Suprapubic skin (tissue), 4 donors: Measurements from ENCODE around the gene FRMD3. TPM values are rescaled to one million over a fixed set of nuclear protein-coding genes. Genes with fewer than 3 reads are reported as not detected.

ENCODE experiments used
- DNase-seq, 2 donors: peaks; one replicate each; pipeline ENCODE4 v3.0.0-alpha.2; 2019; ENCODE audit warnings: low spot score in 2 of 2
- H3K27ac ChIP-seq: fragments of 200-600 bp; sonication (generic); one replicate; pipeline ENCODE4 v1.5.1; 2019
- H3K27me3 ChIP-seq: fragments of 200-600 bp; sonication (generic); one replicate; pipeline ENCODE4 v1.5.1; 2019
- H3K36me3 ChIP-seq: fragments of 200-600 bp; sonication (generic); one replicate; pipeline ENCODE4 v1.5.1; 2019
- H3K4me1 ChIP-seq: fragments of 200-600 bp; sonication (generic); one replicate; pipeline ENCODE4 v1.5.1; 2019
- H3K4me3 ChIP-seq: fragments of 200-600 bp; sonication (generic); one replicate; pipeline ENCODE4 v1.5.1; 2019; ENCODE audit warnings: mild to moderate bottlenecking
- H3K9me3 ChIP-seq: fragments of 200-600 bp; sonication (generic); one replicate; pipeline ENCODE4 v1.5.1; 2019
- EP300 ChIP-seq: sonication (generic); formaldehyde crosslinking; IDR thresholded peaks from one replicate; pipeline ENCODE4 v1.6.1; 2017; ENCODE audit warnings: antibody characterized with exemption
- POLR2A ChIP-seq, 2 donors: fragments of 450-650 bp; IDR thresholded peaks; one replicate each; pipeline ENCODE4 v1.6.1; 2017; ENCODE audit warnings: antibody characterized with exemption in 2 of 2, mild to moderate bottlenecking in 2 of 2, moderate library complexity in 2 of 2
- POLR2AphosphoS5 ChIP-seq, 3 donors: sonication (generic); formaldehyde crosslinking; IDR thresholded peaks; one replicate each; pipeline ENCODE4 v1.6.1; 2017; ENCODE audit warnings: antibody characterized with exemption in 3 of 3
- WGBS: methylation state at CpG from one replicate; pipeline ENCODE4 v1.1.5; 2018; 5-methylcytosine and 5-hydroxymethylcytosine counted together
- total RNA-seq, 4 donors: library from RNA; depleted of rRNA; stranded (reverse); fragments of >200 nt; gene quantifications; one replicate each; pipeline ENCODE4 v1.1.0, GENCODE V29; 2016
- TF ChIP-seq, protein P1 (sequence below), 2 donors: fragments of 200-600 bp in 1 of 2; fragments of 450-650 bp in 1 of 2; sonication (generic) in 1 of 2; IDR thresholded peaks; one replicate each; pipeline ENCODE4 v1.5.1; 2016 to 2019; ENCODE audit warnings: antibody characterized with exemption in 2 of 2, mild to moderate bottlenecking in 1 of 2, moderate library complexity in 1 of 2

The FRMD3 gene
- total RNA-seq, 4 donors from 2014 or later = 2.8 to 7.0 (median 5.2) TPM

DNA sequence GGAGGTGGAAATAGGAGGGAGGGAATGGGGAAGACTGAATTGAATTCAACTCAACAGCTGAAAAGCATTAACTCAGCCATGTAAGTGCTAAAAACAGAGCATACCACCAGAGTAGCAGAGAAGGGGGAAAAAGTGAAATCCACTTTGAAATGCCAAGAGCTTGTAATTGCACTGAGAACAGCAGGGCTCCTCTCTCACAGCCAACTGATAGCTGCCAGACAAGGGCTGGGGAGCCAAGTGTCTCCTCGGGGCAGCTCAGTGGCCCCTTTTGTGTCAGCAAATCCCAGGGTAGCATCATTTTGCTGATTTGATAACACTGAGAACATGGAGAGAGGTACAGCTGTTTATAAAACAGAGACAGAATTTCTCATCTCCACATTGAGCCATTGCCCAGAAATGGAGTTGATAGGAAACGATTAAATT, 182.5 kb downstream of the FRMD3 start:
- TF ChIP-seq, protein P1, sequence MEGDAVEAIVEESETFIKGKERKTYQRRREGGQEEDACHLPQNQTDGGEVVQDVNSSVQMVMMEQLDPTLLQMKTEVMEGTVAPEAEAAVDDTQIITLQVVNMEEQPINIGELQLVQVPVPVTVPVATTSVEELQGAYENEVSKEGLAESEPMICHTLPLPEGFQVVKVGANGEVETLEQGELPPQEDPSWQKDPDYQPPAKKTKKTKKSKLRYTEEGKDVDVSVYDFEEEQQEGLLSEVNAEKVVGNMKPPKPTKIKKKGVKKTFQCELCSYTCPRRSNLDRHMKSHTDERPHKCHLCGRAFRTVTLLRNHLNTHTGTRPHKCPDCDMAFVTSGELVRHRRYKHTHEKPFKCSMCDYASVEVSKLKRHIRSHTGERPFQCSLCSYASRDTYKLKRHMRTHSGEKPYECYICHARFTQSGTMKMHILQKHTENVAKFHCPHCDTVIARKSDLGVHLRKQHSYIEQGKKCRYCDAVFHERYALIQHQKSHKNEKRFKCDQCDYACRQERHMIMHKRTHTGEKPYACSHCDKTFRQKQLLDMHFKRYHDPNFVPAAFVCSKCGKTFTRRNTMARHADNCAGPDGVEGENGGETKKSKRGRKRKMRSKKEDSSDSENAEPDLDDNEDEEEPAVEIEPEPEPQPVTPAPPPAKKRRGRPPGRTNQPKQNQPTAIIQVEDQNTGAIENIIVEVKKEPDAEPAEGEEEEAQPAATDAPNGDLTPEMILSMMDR (IDR thresholded peaks at IDR 0.05) = no peak
- TF ChIP-seq POLR2A (IDR thresholded peaks at IDR 0.05) = no peak
- no peak for TF ChIP-seq EP300
- no peak for TF ChIP-seq POLR2AphosphoS5 (IDR thresholded peaks at IDR 0.05)
- no peak for DNase-seq
- H3K4me3 ChIP-seq = no peak overlapping the region
- 47% methylated on average over 2 of the region's 2 CpGs for WGBS
- H3K36me3 ChIP-seq = no peaks in the 10 kb centered on the region
- H3K27ac ChIP-seq = no peak overlapping the region
- no peaks in the 10 kb centered on the region for H3K9me3 ChIP-seq
- H3K27me3 ChIP-seq = no peaks in the 10 kb centered on the region
- no peaks in the 10 kb centered on the region for H3K4me1 ChIP-seq

DNA sequence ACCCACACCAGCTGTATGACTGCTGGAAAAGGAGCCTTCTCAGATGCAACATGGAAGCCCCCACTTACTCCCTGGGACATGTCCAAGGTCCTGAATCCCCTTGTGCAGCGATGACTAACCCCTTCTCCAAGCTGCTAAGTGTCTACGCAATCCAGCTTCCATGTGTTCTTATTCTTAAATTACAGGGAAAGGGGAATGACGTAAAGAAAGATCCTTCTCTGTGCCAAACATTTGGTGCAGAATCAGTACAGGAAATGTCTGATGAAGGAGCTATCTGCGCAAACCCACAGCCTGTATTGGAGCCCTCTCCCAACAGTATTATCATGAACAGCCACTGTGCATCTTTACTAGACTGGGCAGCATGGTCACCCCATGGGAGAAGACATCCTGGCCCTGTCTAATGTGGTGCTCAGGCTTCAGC, 183.2 kb downstream of the FRMD3 start:
- Histone ChIP-seq H3K27ac (no peak overlapping the region), H3K9me3 (no peaks in the 10 kb centered on the region), H3K4me3 (no peak overlapping the region), H3K4me1 (no peaks in the 10 kb centered on the region), H3K27me3 (no peaks in the 10 kb centered on the region), H3K36me3 (no peaks in the 10 kb centered on the region)
- DNase-seq = no peak
- WGBS = 68% methylated on average over 4 of the region's 4 CpGs
- TF ChIP-seq EP300 = no peak
- TF ChIP-seq POLR2AphosphoS5 (IDR thresholded peaks at IDR 0.05) = no peak
- TF ChIP-seq, protein P1 (IDR thresholded peaks at IDR 0.05) = no peak
- no peak for TF ChIP-seq POLR2A (IDR thresholded peaks at IDR 0.05)

DNA sequence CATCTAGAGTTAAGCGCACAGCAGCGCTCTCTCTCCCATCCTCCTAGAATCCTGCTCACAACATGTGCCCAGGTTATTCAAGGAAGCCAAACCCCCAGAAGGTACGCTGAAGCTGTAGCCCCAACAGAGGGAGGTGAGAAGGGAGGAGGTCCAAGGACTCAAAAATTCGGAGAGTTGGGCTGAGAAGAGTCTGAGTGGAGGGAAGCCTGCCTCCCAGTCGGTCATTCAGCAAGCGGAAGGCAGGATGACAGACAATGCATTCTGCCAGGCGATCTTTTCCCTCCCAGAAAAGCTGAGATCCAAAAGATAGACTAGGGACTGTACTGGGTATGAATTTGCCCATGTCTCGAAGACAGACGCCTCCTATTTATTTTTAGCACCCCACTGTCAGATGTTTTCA, 189.2 kb downstream of the FRMD3 start:
- no peaks in the 10 kb centered on the region for H3K27me3 ChIP-seq
- no peaks in the 10 kb centered on the region for H3K9me3 ChIP-seq
- H3K27ac ChIP-seq = no peak overlapping the region
- no peak for DNase-seq
- H3K4me1 ChIP-seq = no peaks in the 10 kb centered on the region
- whole genome bisulfite sequencing = 69% methylated on average over 9 of the region's 9 CpGs
- no peaks in the 10 kb centered on the region for H3K36me3 ChIP-seq
- TF ChIP-seq POLR2A (IDR thresholded peaks at IDR 0.05) (no peak), POLR2AphosphoS5 (IDR thresholded peaks at IDR 0.05) (no peak), EP300 (no peak)
- TF ChIP-seq, protein P1 (IDR thresholded peaks at IDR 0.05) = no peak
- H3K4me3 ChIP-seq = no peak overlapping the region

DNA sequence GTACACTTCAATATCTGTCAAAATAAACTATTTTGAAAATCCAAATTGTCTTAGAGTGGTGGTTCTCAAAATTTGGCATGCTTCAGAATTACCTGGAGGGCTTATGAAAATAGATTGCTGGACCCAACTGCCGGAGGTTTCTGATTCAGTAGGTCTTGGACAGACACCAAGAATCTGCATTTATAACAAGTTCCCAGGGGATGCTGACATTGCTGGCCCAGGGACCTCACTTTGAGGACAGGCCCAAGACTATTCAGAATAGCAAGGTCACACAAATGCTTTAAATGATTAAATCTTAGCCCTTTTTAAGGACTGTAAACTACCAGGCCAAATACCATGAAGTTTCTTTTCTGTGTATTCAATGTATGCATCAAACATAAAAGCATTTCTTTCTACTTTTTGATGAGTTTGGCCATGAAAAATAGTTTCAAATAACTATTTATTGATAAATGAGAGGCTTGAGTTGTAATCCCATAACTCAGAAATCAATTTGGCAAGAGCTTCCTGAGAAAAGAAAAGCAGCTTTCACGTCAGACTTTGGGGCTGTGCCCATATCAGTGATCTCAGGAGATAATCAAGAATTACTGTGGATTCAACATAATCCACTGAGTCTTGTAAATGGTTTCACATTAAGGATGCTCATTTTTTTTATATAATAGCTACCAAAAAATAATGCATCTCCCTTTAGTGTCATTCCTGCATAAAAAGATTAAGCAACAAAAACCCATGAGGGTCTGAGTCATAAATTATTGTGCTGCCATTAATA, 191.4 kb downstream of the FRMD3 start:
- H3K4me3 ChIP-seq = no peak overlapping the region
- 23% methylated on average over 2 of the region's 2 CpGs for WGBS
- no peaks in the 10 kb centered on the region for H3K36me3 ChIP-seq
- no peak overlapping the region for H3K27ac ChIP-seq
- TF ChIP-seq POLR2AphosphoS5 (IDR thresholded peaks at IDR 0.05) (no peak), POLR2A (IDR thresholded peaks at IDR 0.05) (no peak), EP300 (no peak)
- TF ChIP-seq, protein P1 (IDR thresholded peaks at IDR 0.05) = no peak
- H3K4me1 ChIP-seq = no peaks in the 10 kb centered on the region
- no peak for DNase-seq
- H3K27me3 ChIP-seq = no peaks in the 10 kb centered on the region
- H3K9me3 ChIP-seq = no peaks in the 10 kb centered on the region

DNA sequence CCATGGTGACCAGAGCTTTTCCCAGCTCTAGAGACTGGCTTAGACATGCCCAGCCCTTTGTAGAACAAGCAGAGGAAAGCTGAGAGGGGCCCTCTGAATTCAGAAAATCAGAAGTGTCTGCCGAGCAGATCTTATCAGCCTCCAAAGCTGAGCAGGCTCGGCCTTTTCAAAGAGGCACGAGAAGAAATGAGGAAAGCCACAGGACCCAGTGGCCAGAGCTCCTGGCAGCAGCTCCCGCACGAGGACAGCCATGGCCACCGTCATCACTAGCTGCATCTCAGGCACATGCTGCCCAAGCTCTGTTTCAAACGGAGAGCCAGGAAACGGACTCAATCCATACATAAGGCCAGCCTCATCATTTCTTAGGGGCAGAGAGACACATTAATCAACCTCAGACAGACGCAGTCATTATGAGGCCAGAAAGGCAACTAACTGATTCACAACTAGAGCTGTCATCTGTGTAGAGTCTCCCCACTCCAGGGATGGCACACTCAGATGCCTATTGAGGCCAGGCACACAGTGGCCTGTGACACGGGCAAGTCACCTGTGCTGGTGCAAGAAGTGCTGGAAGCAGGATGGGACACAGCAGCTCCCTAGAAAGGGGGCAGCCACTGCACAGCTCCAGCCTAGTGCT, 194.7 kb downstream of the FRMD3 start:
- Histone ChIP-seq H3K4me3 (no peak overlapping the region), H3K4me1 (no peaks in the 10 kb centered on the region), H3K36me3 (no peaks in the 10 kb centered on the region), H3K27ac (no peak overlapping the region), H3K27me3 (no peaks in the 10 kb centered on the region), H3K9me3 (no peaks in the 10 kb centered on the region)
- WGBS = 76% methylated on average over 9 of the region's 10 CpGs
- TF ChIP-seq POLR2AphosphoS5 (IDR thresholded peaks at IDR 0.05) (no peak), EP300 (no peak), POLR2A (IDR thresholded peaks at IDR 0.05) (no peak)
- DNase-seq = no peak
